Choroid plexus epithelial cell (primary cell): ENCODE results near the gene KIAA0825.
A peak's percentile ranks its signal among the peaks of the same experiment; 100 is the strongest.

Source experiments
- DNase-seq: peaks from one replicate; pipeline ENCODE4 v3.0.0-alpha.2; 2010; ENCODE audit warnings: low read depth
- H3K4me3 ChIP-seq: 2 replicates; pipeline ENCODE4 v1.5.1; 2011; ENCODE audit warnings: low read depth, mild to moderate bottlenecking, control low read depth, low read length, moderate library complexity
- TF ChIP-seq, protein P1 (sequence below): conservative IDR thresholded peaks from 2 replicates; pipeline ENCODE4 v1.5.1; 2011; ENCODE audit warnings: low read depth, mild to moderate bottlenecking, control low read depth, inconsistent platforms, low read length, moderate library complexity

The KIAA0825 gene

DNA sequence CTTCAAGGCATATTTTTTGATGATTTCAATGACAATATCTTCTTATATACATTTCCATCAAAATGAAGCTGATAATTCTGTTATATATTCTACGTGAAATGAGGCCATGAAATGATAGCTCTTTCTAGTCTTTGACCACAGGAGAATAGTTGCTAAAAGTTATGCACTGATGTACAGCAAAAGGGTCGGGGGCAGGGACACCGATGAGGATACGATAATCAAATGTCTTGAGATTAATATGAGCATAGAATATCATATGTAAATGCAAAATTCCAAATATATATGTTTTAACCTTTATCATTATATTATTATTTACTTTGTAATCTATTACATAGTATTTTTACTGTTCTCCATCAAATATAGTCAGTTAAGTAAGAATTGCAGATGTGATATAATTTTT lies 264.8 kb downstream of the KIAA0825 start:
- TF ChIP-seq, protein P1, sequence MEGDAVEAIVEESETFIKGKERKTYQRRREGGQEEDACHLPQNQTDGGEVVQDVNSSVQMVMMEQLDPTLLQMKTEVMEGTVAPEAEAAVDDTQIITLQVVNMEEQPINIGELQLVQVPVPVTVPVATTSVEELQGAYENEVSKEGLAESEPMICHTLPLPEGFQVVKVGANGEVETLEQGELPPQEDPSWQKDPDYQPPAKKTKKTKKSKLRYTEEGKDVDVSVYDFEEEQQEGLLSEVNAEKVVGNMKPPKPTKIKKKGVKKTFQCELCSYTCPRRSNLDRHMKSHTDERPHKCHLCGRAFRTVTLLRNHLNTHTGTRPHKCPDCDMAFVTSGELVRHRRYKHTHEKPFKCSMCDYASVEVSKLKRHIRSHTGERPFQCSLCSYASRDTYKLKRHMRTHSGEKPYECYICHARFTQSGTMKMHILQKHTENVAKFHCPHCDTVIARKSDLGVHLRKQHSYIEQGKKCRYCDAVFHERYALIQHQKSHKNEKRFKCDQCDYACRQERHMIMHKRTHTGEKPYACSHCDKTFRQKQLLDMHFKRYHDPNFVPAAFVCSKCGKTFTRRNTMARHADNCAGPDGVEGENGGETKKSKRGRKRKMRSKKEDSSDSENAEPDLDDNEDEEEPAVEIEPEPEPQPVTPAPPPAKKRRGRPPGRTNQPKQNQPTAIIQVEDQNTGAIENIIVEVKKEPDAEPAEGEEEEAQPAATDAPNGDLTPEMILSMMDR = no peak
- no peak overlapping the region for H3K4me3 ChIP-seq
- no peak for DNase-seq

- TF ChIP-seq, protein P1 = no peak
- H3K4me3 ChIP-seq = no peak overlapping the region
- DNase-seq = no peak
These were observed 271.3 kb downstream of the KIAA0825 start for GRCh38 chr5:94347130-94347529.

GRCh38 chr5:94345257-94345656 lies 273.1 kb downstream of the KIAA0825 start:
- DNase-seq = no peak
- H3K4me3 ChIP-seq = no peak overlapping the region
- TF ChIP-seq, protein P1 = no peak

DNA sequence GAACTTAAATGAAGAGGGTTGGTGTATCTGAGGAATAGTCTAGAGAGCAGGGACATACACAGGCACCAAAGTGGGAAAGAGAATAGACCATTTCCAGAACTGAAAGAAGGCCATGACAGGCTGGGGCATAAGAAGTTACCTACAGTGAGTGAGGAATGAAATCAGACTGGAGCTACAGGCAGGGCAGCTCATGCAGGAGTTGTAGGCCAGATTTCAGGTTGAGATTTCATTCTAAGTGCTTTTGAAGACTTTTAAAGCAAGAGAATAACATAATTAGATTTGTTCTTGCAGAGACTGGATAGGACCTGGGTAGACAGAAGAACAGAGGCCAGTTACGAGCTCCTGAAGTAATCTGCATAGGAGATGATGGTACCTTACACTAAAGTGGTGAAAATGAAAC lies 280.8 kb downstream of the KIAA0825 start:
- DNase-seq = no peak
- TF ChIP-seq, protein P1 = no peak
- no peak overlapping the region for H3K4me3 ChIP-seq

DNA sequence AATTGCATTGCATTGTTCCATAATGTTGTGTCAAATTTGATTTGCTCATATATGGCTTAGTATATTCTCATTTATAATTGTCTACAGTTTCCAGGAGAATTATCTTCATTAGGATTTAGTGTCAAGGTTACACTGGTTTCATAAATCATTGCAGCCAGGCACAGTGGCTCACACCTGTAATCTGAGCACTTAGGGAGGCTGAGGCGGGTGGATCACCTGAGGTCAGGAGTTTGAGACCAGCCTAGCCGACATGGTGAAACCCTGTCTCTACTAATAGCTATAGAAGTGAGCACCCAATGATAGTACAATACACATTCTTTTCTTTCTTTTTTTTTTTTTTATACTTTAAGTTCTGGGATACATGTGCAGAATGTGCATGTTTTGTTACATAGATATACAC lies 282.5 kb downstream of the KIAA0825 start:
- H3K4me3 ChIP-seq = no peak overlapping the region
- TF ChIP-seq, protein P1 = no peak
- no peak for DNase-seq

DNA sequence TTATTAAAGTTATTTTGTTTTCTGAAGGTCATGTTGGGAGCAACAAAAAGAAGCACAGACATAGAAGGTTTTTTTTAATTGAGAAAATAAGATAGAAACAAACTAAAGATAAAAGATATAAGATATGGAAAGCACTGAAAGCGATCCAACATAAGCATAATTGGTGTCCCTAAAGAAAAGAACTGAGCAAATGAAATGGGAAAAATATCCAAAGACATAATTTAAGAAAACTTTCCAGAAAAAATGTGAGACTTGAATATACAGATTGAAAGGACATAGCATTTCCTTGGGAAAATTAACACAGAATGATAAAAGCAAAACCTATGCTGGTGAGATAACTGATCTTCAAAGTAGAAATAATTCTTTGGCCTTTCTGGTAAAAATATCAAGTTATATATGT lies 289.3 kb downstream of the KIAA0825 start:
- H3K4me3 ChIP-seq = no peak overlapping the region
- TF ChIP-seq, protein P1 = no peak
- peak; percentile 6 for DNase-seq

DNA sequence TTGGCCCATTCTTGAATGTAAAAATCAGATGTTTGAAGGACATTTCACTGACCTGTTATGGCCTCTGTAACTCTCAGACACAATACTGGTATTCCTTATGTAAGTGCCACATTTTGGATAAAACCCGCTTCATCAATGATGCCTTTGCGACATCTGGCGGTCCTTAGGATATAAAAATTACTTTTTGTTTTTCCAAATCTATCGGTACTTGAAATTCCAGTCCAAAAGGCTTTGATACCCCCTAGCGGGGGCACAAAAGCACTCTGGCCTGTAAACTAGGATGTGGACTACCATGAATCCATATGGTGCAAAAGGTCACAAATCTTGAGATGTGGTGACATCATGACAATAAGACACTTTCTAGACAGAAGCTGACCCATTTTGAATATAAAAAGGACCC lies 291.8 kb downstream of the KIAA0825 start:
- TF ChIP-seq, protein P1 = no peak
- no peak overlapping the region for H3K4me3 ChIP-seq
- no peak for DNase-seq
